GM23248 (cell line): ENCODE measurements around the gene MRM3.

Experiments
- EZH2 ChIP-seq: fragments of 200-600 bp; sonication (generic); IDR thresholded peaks from 2 replicates; pipeline ENCODE4 v1.6.1; 2018; ENCODE audit warnings: antibody characterized with exemption, mild to moderate bottlenecking; ENCODE audit not compliant: insufficient read depth, poor library complexity, severe bottlenecking
- EZH2phosphoT487 ChIP-seq: fragments of 200-600 bp; sonication (generic); IDR thresholded peaks from 2 replicates; pipeline ENCODE4 v1.6.1; 2018; ENCODE audit warnings: antibody characterized with exemption, moderate library complexity, mild to moderate bottlenecking, low read depth; ENCODE audit not compliant: insufficient read depth

- no peak for TF ChIP-seq EZH2phosphoT487
- no peak for TF ChIP-seq EZH2
Observed at GRCh38 chr17:841313-841712, 59.2 kb downstream of the MRM3 start.
